GM18502 (cell line): ENCODE measurements around the gene SLC3A2.
A peak's percentile ranks its signal among the peaks of the same experiment; 100 is the strongest.
"Not testable (repeated sequence)": the region's sequence is repeated elsewhere in the genome, so short reads cannot be mapped to it uniquely, and the experiment has no call there.

ENCODE experiments used
- ATAC-seq: cut with Tn5 transposase; IDR thresholded peaks from one replicate; pipeline ENCODE4 v1.9.1; 2021; ENCODE audit warnings: mild to moderate bottlenecking; ENCODE audit not compliant: unreplicated experiment, poor library complexity

The SLC3A2 gene

GRCh38 chr11:62880803-62881578 lies at the start of gene SLC3A2:
Gene SLC3A2, plus strand, starts transcription at chr11:62880896. Its CDS starts 128 bp downstream, at chr11:62881024.
- ATAC-seq: peak; percentile 73

GRCh38 chr11:62830904-62831519 lies 49.7 kb upstream of the SLC3A2 start:
- ATAC-seq: no peak

GRCh38 chr11:62831520-62832335 lies 49.0 kb upstream of the SLC3A2 start, which contains the start of gene STX5:
Gene STX5, minus strand, starts transcription at chr11:62832051. Its CDS starts 808 bp downstream, at chr11:62831243.
- peak; percentile 88 for ATAC-seq

- ATAC-seq: peak; percentile 13
Measured at GRCh38 chr11:62832336-62833234, 48.1 kb upstream of the SLC3A2 start, which contains the start of gene TEX54. Gene TEX54, minus strand, starts transcription at chr11:62832841.

GRCh38 chr11:62835336-62835735 lies 45.4 kb upstream of the SLC3A2 start:
- no peak for ATAC-seq

- peak; percentile 57 for ATAC-seq
Measured at GRCh38 chr11:62839050-62839945, 41.4 kb upstream of the SLC3A2 start, which contains the start of gene WDR74. Gene WDR74, minus strand, starts transcription at chr11:62839590. Its CDS starts 20 bp downstream, at chr11:62839570.

- ATAC-seq: not testable (repeated sequence)
Measured at GRCh38 chr11:62840721-62841360, 39.9 kb upstream of the SLC3A2 start.

- ATAC-seq: peak; percentile 51
Measured at GRCh38 chr11:62841361-62842170, 39.1 kb upstream of the SLC3A2 start.

- no peak for ATAC-seq
Measured at GRCh38 chr11:62842171-62842741, 38.4 kb upstream of the SLC3A2 start.

- not testable (repeated sequence) for ATAC-seq
Measured at GRCh38 chr11:62842891-62843290, 37.8 kb upstream of the SLC3A2 start.

- ATAC-seq: no peak
Measured at GRCh38 chr11:62843466-62843865, 37.2 kb upstream of the SLC3A2 start.

GRCh38 chr11:62844154-62844553 lies 36.5 kb upstream of the SLC3A2 start:
- ATAC-seq: no peak

- no peak for ATAC-seq
Measured at GRCh38 chr11:62846177-62846576, 34.5 kb upstream of the SLC3A2 start.

GRCh38 chr11:62847767-62848314 lies 32.9 kb upstream of the SLC3A2 start:
- ATAC-seq: no peak

GRCh38 chr11:62850911-62851806 lies 29.5 kb upstream of the SLC3A2 start:
- no peak for ATAC-seq
